Keratinocyte (primary cell): ENCODE data around the gene WDR70. TPM values are rescaled to one million over a fixed set of nuclear protein-coding genes. Genes with fewer than 3 reads are reported as not detected.

ENCODE experiments used
- DNase-seq: peaks from one replicate; pipeline ENCODE4 v3.0.0-alpha.2; 2011; ENCODE audit warnings: low read depth, missing footprints, low spot score
- FAIRE-seq: peaks from 2 replicates; lab custom pipeline; 2011; peaks lifted over from hg19 to GRCh38; lab: Jason Lieb, UNC
- H2AFZ ChIP-seq: 2 replicates; pipeline ENCODE4 v1.6.0; 2012; ENCODE audit warnings: low read length, control low read depth, inconsistent platforms; ENCODE audit not compliant: control insufficient read depth
- H3K27ac ChIP-seq: 2 replicates; pipeline ENCODE4 v1.5.1; 2011; ENCODE audit warnings: low read length; ENCODE audit not compliant: control insufficient read depth, insufficient read depth
- H3K27me3 ChIP-seq: 3 replicates; pipeline ENCODE4 v1.6.0; 2011; ENCODE audit warnings: low read length; ENCODE audit not compliant: control insufficient read depth, insufficient read depth; ENCODE audit errors: extremely low read depth
- H3K36me3 ChIP-seq, 2 experiments: 2 replicates in 1 of 2; 3 replicates in 1 of 2; pipeline ENCODE4 v1.5.1; 2011; ENCODE audit warnings: low read length in 2 of 2, mild to moderate bottlenecking in 1 of 2; ENCODE audit not compliant: control insufficient read depth in 2 of 2, insufficient read depth in 2 of 2; ENCODE audit errors: extremely low read depth in 1 of 2
- H3K4me1 ChIP-seq: 3 replicates; pipeline ENCODE4 v1.5.1; 2011; ENCODE audit warnings: low read length; ENCODE audit not compliant: control insufficient read depth, insufficient read depth; ENCODE audit errors: extremely low read depth
- H3K4me2 ChIP-seq: 3 replicates; pipeline ENCODE4 v1.6.0; 2011; ENCODE audit warnings: low read depth, low read length; ENCODE audit not compliant: control insufficient read depth, insufficient read depth; ENCODE audit errors: extremely low read depth
- H3K4me3 ChIP-seq, 3 experiments: fragments of 200-600 bp in 1 of 3; sonication (generic) in 1 of 3; 2 replicates in 2 of 3; 3 replicates in 1 of 3; pipeline ENCODE4 v1.5.1; 2011 to 2016; ENCODE audit warnings: low read length in 3 of 3, mild to moderate bottlenecking in 3 of 3, control low read depth in 2 of 3, inconsistent platforms in 1 of 3, low read depth in 1 of 3, mixed read lengths in 1 of 3, mixed run types in 1 of 3, moderate library complexity in 1 of 3; ENCODE audit not compliant: control insufficient read depth in 2 of 3, insufficient read depth in 2 of 3; ENCODE audit errors: extremely low read depth in 1 of 3
- H3K79me2 ChIP-seq: 2 replicates; pipeline ENCODE4 v1.6.0; 2012; ENCODE audit warnings: low read length; ENCODE audit not compliant: control insufficient read depth, insufficient read depth
- H3K9ac ChIP-seq: 3 replicates; pipeline ENCODE4 v1.6.0; 2011; ENCODE audit warnings: low read length; ENCODE audit not compliant: control insufficient read depth, insufficient read depth; ENCODE audit errors: extremely low read depth
- H3K9me1 ChIP-seq: 3 replicates; pipeline ENCODE4 v1.6.0; 2011; ENCODE audit warnings: low read length; ENCODE audit not compliant: control insufficient read depth, insufficient read depth; ENCODE audit errors: extremely low read depth
- H3K9me3 ChIP-seq: 2 replicates; pipeline ENCODE4 v1.5.1; 2012; ENCODE audit warnings: low read depth, low read length; ENCODE audit not compliant: control insufficient read depth
- H4K20me1 ChIP-seq: 3 replicates; pipeline ENCODE4 v1.6.0; 2011; ENCODE audit warnings: low read length; ENCODE audit not compliant: control insufficient read depth, insufficient read depth; ENCODE audit errors: extremely low read depth
- CTCF ChIP-seq, 3 experiments: IDR thresholded peaks in 1 of 3; conservative IDR thresholded peaks in 1 of 3; optimal IDR thresholded peaks in 1 of 3; 2 replicates in 2 of 3; 3 replicates in 1 of 3; pipeline versions ENCODE3 to v1.5.1; 2011; ENCODE audit warnings: low read length in 3 of 3, mild to moderate bottlenecking in 3 of 3, moderate library complexity in 2 of 3, control low read depth in 1 of 3, inconsistent platforms in 1 of 3; ENCODE audit not compliant: insufficient read depth in 2 of 3; ENCODE audit errors: extremely low read depth in 1 of 3
- EZH2 ChIP-seq: IDR thresholded peaks from one replicate; pipeline ENCODE4 v1.6.1; 2012; ENCODE audit warnings: inconsistent platforms, mild to moderate bottlenecking, low read length, moderate library complexity
- dilution Hi-C: fragments of 300-500 bp; cut with MboI; formaldehyde crosslinking; loops from one replicate; pipeline ENCODE4 v1.7.0; 2020; ENCODE audit warnings: low sequenced_read_pairs; ENCODE audit not compliant: extremely low pct_ligation_motif_present
- polyA plus RNA-seq, 5 experiments: library from polyadenylated mRNA; depleted of rRNA in 3 of 5; stranded (reverse) in 3 of 5; stranded (forward) in 1 of 5; unstranded in 1 of 5; fragments of >200 nt; gene quantifications; 1 replicate in 1 of 5; 2 replicates in 3 of 5; 3 replicates in 1 of 5; pipeline versions ENCODE4 v1.2.1 to v1.2.3, GENCODE V29; 2011 to 2012; ENCODE audit warnings: missing spikeins in 2 of 5, low read depth in 1 of 5, low replicate concordance in 1 of 5

WDR70 gene
- polyA plus RNA-seq, 1 donor (not counting 4 experiments of a cell fraction or from before 2014, with no cell fraction given): 25.1 TPM

- dilution Hi-C loops: no loop called here
- H3K27ac ChIP-seq: no peak overlapping the region
These were observed 346.1 kb downstream of the WDR70 start for GRCh38 chr5:37725185-37725584.

DNA sequence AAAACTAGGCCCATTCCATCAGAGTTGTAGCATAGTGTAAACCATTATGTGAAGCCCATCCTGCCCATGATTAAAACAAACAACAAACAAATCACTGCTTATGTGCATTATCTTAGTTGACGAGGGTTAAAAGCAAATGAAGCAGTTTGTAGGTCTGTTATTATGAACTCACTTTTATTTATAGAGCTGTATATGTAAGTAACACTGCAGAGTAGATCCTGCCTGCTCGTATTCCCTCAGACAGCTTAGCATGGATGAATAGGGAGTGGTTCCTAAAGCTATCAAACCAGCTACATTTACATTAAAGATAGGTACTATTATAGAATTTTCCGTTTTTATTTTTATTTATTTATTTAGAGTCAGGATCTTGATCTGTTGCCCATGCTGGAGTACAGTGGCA, 348.1 kb downstream of the WDR70 start:
- DNase-seq: no peak
- Histone ChIP-seq H3K4me1 (peaks cover 16% of the 10 kb centered on the region), H3K4me3 (no peak overlapping the region), H3K27me3 (no peaks in the 10 kb centered on the region), H4K20me1 (no peaks in the 10 kb centered on the region), H2AFZ (no peak overlapping the region), H3K9me1 (no peaks in the 10 kb centered on the region), H3K36me3 (no peaks in the 10 kb centered on the region), H3K9ac (no peak overlapping the region), H3K79me2 (no peaks in the 10 kb centered on the region), H3K9me3 (no peaks in the 10 kb centered on the region), H3K27ac (no peak overlapping the region), H3K4me2 (no peak overlapping the region)
- no peak for TF ChIP-seq CTCF (optimal IDR thresholded peaks at IDR 0.05 in 1 of 3, IDR thresholded peaks at IDR 0.05 in 1 of 3, conservative IDR thresholded peaks at IDR 0.05 in 1 of 3; ENCODE audit: extremely low read depth in 1 of 3, insufficient read depth in 2 of 3, low read length in 3 of 3)
- no peak for TF ChIP-seq EZH2
- FAIRE-seq: no peak
- dilution Hi-C loops: no loop called here

More at GRCh38 chr5:37725185-37725584, 346.1 kb downstream of the WDR70 start:
- H3K27me3 ChIP-seq: no peaks in the 10 kb centered on the region
- no peaks in the 10 kb centered on the region for H3K9me3 ChIP-seq
- peaks cover 19% of the 10 kb centered on the region for H3K4me1 ChIP-seq
- DNase-seq (no peak), FAIRE-seq (no peak)
- H3K4me3 ChIP-seq: no peak overlapping the region
- H4K20me1 ChIP-seq: no peaks in the 10 kb centered on the region
- H3K36me3 ChIP-seq: no peaks in the 10 kb centered on the region
- no peaks in the 10 kb centered on the region for H3K9me1 ChIP-seq
- no peaks in the 10 kb centered on the region for H3K79me2 ChIP-seq
- no peak overlapping the region for H2AFZ ChIP-seq
- no peak overlapping the region for H3K9ac ChIP-seq
- TF ChIP-seq EZH2: no peak
- TF ChIP-seq CTCF (optimal IDR thresholded peaks at IDR 0.05 in 1 of 3, IDR thresholded peaks at IDR 0.05 in 1 of 3, conservative IDR thresholded peaks at IDR 0.05 in 1 of 3; ENCODE audit: extremely low read depth in 1 of 3, insufficient read depth in 2 of 3, low read length in 3 of 3): no peak
- H3K4me2 ChIP-seq: no peak overlapping the region
